Measurements from ENCODE around the gene SPATA6.

DNA sequence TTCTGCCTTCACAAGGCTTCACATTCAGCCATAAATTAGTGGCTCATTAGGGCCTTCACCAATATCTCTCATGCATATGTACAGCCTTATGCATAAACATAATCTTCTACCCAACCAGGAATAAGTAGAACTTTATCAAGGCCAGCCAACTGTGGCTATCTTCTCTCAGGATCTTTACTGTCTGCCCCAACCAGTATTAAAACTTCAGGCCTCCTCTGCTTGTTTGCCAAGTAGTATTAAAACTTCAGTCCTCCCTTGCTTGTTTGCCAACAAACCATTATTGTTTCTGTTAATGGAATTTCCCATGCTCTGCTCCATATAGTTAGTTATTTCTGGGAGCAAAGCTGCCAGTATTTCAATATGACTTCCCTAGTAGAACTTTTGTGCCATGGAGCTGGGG is 169.4 kb downstream of the SPATA6 start:
- TF ChIP-seq CEBPB (IDR thresholded peaks at IDR 0.05) (no peak), CHD2 (IDR thresholded peaks at IDR 0.05; ENCODE audit: low read length, partially characterized antibody) (no peak), E2F6 (IDR thresholded peaks at IDR 0.05; ENCODE audit: borderline replicate concordance, low read depth) (no peak), USF2 (IDR thresholded peaks at IDR 0.05) (no peak), RAD21 (conservative IDR thresholded peaks at IDR 0.05 in 1 of 2, IDR thresholded peaks at IDR 0.05 in 1 of 2) (no peak), MAX (IDR thresholded peaks at IDR 0.05) (no peak), POLR2AphosphoS2 (conservative IDR thresholded peaks at IDR 0.05; ENCODE audit: low read length) (no peak), EP300 (IDR thresholded peaks at IDR 0.05) (no peak), SREBF2 (IDR thresholded peaks at IDR 0.05) (no peak), POLR2A (IDR thresholded peaks at IDR 0.05; ENCODE audit: low read length) (no peak)
- TF ChIP-seq, protein P1, sequence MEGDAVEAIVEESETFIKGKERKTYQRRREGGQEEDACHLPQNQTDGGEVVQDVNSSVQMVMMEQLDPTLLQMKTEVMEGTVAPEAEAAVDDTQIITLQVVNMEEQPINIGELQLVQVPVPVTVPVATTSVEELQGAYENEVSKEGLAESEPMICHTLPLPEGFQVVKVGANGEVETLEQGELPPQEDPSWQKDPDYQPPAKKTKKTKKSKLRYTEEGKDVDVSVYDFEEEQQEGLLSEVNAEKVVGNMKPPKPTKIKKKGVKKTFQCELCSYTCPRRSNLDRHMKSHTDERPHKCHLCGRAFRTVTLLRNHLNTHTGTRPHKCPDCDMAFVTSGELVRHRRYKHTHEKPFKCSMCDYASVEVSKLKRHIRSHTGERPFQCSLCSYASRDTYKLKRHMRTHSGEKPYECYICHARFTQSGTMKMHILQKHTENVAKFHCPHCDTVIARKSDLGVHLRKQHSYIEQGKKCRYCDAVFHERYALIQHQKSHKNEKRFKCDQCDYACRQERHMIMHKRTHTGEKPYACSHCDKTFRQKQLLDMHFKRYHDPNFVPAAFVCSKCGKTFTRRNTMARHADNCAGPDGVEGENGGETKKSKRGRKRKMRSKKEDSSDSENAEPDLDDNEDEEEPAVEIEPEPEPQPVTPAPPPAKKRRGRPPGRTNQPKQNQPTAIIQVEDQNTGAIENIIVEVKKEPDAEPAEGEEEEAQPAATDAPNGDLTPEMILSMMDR (IDR thresholded peaks at IDR 0.05) = no peak
- TF ChIP-seq, protein P2, sequence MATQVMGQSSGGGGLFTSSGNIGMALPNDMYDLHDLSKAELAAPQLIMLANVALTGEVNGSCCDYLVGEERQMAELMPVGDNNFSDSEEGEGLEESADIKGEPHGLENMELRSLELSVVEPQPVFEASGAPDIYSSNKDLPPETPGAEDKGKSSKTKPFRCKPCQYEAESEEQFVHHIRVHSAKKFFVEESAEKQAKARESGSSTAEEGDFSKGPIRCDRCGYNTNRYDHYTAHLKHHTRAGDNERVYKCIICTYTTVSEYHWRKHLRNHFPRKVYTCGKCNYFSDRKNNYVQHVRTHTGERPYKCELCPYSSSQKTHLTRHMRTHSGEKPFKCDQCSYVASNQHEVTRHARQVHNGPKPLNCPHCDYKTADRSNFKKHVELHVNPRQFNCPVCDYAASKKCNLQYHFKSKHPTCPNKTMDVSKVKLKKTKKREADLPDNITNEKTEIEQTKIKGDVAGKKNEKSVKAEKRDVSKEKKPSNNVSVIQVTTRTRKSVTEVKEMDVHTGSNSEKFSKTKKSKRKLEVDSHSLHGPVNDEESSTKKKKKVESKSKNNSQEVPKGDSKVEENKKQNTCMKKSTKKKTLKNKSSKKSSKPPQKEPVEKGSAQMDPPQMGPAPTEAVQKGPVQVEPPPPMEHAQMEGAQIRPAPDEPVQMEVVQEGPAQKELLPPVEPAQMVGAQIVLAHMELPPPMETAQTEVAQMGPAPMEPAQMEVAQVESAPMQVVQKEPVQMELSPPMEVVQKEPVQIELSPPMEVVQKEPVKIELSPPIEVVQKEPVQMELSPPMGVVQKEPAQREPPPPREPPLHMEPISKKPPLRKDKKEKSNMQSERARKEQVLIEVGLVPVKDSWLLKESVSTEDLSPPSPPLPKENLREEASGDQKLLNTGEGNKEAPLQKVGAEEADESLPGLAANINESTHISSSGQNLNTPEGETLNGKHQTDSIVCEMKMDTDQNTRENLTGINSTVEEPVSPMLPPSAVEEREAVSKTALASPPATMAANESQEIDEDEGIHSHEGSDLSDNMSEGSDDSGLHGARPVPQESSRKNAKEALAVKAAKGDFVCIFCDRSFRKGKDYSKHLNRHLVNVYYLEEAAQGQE (IDR thresholded peaks at IDR 0.05) = no peak

Data from A549 (cell line).